MG63 (cell line): ENCODE results near the gene MIPOL1. TPM values are rescaled to one million over a fixed set of nuclear protein-coding genes. Genes with fewer than 3 reads are reported as not detected.
"Not testable (repeated sequence)": the region's sequence is repeated elsewhere in the genome, so short reads cannot be mapped to it uniquely, and the experiment has no call there.

Experiments used
- DNase-seq: peaks from one replicate; pipeline ENCODE4 v3.0.0-alpha.2; 2020
- H3K27me3 ChIP-seq: fragments of 250-450 bp; sonication (Bioruptor Pico); 2 replicates; pipeline ENCODE4 v1.5.1; 2020; ENCODE audit warnings: mild to moderate bottlenecking, moderate library complexity
- H3K36me3 ChIP-seq: fragments of 250-450 bp; sonication (Bioruptor Pico); 2 replicates; pipeline ENCODE4 v1.5.1; 2020; ENCODE audit warnings: mild to moderate bottlenecking, moderate library complexity
- H3K4me3 ChIP-seq: fragments of 250-450 bp; sonication (Bioruptor Pico); 2 replicates; pipeline ENCODE4 v1.5.1; 2020; ENCODE audit warnings: mild to moderate bottlenecking, moderate library complexity
- H3K9me3 ChIP-seq: fragments of 250-450 bp; sonication (Bioruptor Pico); 2 replicates; pipeline ENCODE4 v1.5.1; 2020; ENCODE audit warnings: mild to moderate bottlenecking, moderate library complexity
- total RNA-seq: library from RNA; depleted of rRNA; stranded (reverse); fragments of >200 nt; shearing (Covaris generic); gene quantifications from 2 replicates; pipeline ENCODE4 v1.2.3, GENCODE V29; 2014; ENCODE audit warnings: low replicate concordance

The MIPOL1 gene
- total RNA-seq, 1 experiment from 2014 or later, result 6.0 TPM

- DNase-seq, result no peak
- Histone ChIP-seq H3K9me3 (no peaks in the 10 kb centered on the region), H3K4me3 (no peak overlapping the region), H3K36me3 (0 out of 2 replicates have a peak, but pooled peaks cover 2% of the 10 kb centered on the region), H3K27me3 (no peaks in the 10 kb centered on the region)
These were observed 92.0 kb downstream of the MIPOL1 start for GRCh38 chr14:37289688-37290087.

- H3K36me3 ChIP-seq, H3K27me3 ChIP-seq, H3K9me3 ChIP-seq, H3K4me3 ChIP-seq, DNase-seq: not testable (repeated sequence)
These were observed 97.5 kb downstream of the MIPOL1 start for GRCh38 chr14:37295262-37295661.

DNA sequence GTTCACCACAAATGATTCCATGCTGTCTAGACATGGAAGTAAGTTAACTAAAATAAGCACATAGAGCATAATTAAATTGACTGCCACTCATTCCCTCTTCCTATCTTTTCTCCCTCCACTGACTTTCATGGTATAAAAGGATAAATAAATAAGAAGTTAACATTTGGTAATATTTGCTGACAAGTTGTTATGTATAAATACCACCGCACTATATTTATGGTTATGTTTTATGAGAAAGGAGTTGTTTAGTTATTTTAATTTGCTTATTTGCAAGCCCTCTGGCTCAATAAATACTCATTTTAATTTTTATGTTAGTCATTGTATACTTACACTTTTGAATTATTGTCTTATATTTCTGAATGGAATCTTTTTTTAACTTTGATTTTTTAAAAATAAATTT lies 113.5 kb downstream of the MIPOL1 start:
- H3K4me3 ChIP-seq, result no peak overlapping the region
- no peaks in the 10 kb centered on the region for H3K27me3 ChIP-seq
- no peaks in the 10 kb centered on the region for H3K36me3 ChIP-seq
- DNase-seq, result no peak
- H3K9me3 ChIP-seq, result no peaks in the 10 kb centered on the region

- no peaks in the 10 kb centered on the region for H3K9me3 ChIP-seq
- DNase-seq, result no peak
- H3K4me3 ChIP-seq, result no peak overlapping the region
- H3K36me3 ChIP-seq, result no peaks in the 10 kb centered on the region
- H3K27me3 ChIP-seq, result no peaks in the 10 kb centered on the region
These were observed 121.2 kb downstream of the MIPOL1 start for GRCh38 chr14:37318938-37319337.

DNA sequence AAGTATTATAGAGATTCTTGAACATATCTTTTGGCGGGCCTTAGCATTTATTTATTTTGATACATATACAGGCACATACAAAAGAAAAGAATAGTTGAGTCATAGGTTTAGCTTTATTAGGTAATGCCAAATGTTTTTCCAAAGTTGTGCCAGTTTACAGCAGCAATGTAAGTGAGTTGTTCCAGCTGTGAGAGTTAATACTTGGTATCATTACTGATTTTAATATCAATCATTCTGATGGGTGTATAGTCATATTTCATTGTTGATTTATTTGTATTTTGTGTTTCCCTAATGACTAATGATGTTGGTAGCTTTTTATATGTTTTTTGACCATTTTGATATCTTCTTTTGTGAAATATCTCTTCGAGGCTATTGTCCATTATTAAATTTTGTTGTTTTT lies 122.4 kb downstream of the MIPOL1 start:
- no peaks in the 10 kb centered on the region for H3K27me3 ChIP-seq
- no peaks in the 10 kb centered on the region for H3K36me3 ChIP-seq
- DNase-seq, result no peak
- H3K9me3 ChIP-seq, result no peaks in the 10 kb centered on the region
- H3K4me3 ChIP-seq, result no peak overlapping the region

GRCh38 chr14:37325332-37325731 lies 127.6 kb downstream of the MIPOL1 start:
- Histone ChIP-seq H3K4me3 (no peak overlapping the region), H3K36me3 (no peaks in the 10 kb centered on the region), H3K9me3 (no peaks in the 10 kb centered on the region), H3K27me3 (no peaks in the 10 kb centered on the region)
- DNase-seq, result no peak

- DNase-seq, result no peak
- no peaks in the 10 kb centered on the region for H3K27me3 ChIP-seq
- H3K4me3 ChIP-seq, result no peak overlapping the region
- H3K9me3 ChIP-seq, result peaks cover 2% of the 10 kb centered on the region; the same call in 1 of the 2 replicates
- H3K36me3 ChIP-seq, result no peaks in the 10 kb centered on the region
These were observed 128.7 kb downstream of the MIPOL1 start for GRCh38 chr14:37326434-37326833.

GRCh38 chr14:37327933-37328332 lies 130.2 kb downstream of the MIPOL1 start:
- not testable (repeated sequence) for H3K27me3 ChIP-seq, DNase-seq, H3K36me3 ChIP-seq, H3K9me3 ChIP-seq, H3K4me3 ChIP-seq

DNA sequence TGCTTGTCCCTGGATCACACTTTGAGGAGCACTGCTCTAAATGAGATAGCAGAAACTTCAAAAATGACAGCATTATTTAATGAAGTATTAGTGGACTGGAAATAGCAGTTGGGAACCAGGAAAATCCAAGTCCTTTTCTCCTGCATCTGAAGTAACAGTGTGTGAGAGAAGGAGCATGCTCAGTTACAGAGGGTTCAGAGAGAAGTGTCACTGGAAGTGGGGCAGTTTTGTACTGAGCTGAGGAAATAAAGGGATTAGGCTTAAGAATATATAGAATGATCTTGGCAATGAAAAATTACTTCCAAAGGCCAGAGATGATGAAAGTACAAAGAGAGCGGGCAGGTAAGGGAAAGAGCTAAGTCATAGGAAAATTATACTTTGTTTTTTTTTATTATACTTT lies 130.9 kb downstream of the MIPOL1 start:
- no peaks in the 10 kb centered on the region for H3K27me3 ChIP-seq
- no peak for DNase-seq
- peaks cover 2% of the 10 kb centered on the region; the same call in 1 of the 2 replicates for H3K9me3 ChIP-seq
- H3K4me3 ChIP-seq, result no peak overlapping the region
- no peaks in the 10 kb centered on the region for H3K36me3 ChIP-seq

DNA sequence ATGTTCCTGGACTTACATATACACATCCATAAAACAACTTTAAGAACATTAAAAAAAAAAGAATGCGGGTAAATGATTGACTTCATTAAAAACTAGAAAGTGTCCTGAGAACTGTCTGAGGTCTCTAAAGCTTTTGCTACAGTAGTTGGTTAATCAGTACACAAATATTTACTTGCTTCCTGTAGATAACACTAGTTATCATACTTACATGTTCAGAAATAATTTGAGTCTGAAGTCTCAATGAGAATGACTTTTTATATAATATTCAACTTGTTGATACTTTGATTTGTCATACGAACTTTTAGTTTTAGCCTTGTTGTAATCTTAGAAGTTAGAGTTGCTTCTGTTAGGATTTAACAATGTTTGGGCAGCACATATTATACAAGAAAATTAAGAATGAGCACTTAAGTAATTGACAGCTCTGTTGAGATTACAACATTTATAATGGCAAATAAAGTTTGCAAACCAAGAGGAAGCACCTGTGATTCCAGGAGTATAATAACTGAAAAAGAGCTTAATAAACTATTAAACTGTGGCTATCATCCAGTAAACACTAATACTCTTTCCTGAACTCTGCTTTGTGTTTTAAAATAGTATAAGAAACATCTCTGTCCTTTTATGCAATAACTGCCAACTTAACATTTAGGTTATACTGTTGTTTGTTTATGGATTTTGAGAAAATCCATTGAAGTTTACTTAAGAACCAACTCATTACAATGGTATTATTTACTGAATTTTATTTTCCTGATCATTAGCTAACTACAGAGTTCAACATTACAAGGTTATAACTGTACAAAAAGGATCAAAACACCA lies 131.7 kb downstream of the MIPOL1 start:
- Histone ChIP-seq H3K27me3 (no peaks in the 10 kb centered on the region), H3K9me3 (peaks cover 2% of the 10 kb centered on the region; the same call in 1 of the 2 replicates), H3K4me3 (no peak overlapping the region), H3K36me3 (no peaks in the 10 kb centered on the region)
- no peak for DNase-seq

DNA sequence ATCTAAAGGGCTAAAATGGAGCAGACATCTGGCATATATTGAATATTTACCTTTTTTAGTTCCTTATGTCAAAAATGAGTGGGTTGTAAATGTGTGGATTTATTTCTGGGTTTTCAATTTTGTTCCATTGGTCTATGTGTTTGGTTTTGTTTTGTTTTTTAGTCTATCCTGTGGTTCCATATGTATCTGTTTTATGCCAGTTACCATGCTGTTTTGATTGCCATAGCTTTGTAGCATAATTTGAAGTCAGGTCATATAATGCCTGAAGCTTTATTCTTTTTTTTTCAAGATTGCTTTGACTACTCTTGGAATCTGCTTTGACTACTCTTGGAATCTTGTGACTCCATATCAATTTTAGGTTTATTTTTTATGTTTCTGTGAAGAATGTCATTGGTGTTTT lies 133.2 kb downstream of the MIPOL1 start:
- no peak overlapping the region for H3K4me3 ChIP-seq
- no peaks in the 10 kb centered on the region for H3K36me3 ChIP-seq
- H3K9me3 ChIP-seq, result peaks cover 2% of the 10 kb centered on the region; the same call in 1 of the 2 replicates
- no peak for DNase-seq
- H3K27me3 ChIP-seq, result no peaks in the 10 kb centered on the region

DNA sequence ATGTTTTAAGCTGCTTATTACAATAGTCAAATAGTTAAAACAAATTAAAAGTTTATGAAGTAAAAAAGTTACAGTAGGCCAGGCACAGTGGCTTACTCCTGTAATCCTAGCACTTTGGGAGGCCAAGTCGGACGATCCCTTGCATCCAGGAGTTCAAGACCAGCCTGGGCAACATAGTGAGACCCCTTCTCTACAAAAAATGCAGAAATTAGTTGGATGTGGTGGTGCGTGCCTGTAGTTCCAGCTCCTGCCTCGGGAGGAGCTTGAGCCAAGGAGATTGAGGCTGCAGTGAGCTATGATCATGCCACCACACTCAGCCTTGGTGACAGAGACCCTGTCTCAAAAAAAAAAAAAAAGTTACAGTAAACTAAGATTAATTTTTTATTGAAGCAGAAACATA lies 142.6 kb downstream of the MIPOL1 start:
- Histone ChIP-seq H3K4me3 (no peak overlapping the region), H3K27me3 (no peaks in the 10 kb centered on the region), H3K9me3 (no peaks in the 10 kb centered on the region), H3K36me3 (no peaks in the 10 kb centered on the region)
- DNase-seq, result no peak

DNA sequence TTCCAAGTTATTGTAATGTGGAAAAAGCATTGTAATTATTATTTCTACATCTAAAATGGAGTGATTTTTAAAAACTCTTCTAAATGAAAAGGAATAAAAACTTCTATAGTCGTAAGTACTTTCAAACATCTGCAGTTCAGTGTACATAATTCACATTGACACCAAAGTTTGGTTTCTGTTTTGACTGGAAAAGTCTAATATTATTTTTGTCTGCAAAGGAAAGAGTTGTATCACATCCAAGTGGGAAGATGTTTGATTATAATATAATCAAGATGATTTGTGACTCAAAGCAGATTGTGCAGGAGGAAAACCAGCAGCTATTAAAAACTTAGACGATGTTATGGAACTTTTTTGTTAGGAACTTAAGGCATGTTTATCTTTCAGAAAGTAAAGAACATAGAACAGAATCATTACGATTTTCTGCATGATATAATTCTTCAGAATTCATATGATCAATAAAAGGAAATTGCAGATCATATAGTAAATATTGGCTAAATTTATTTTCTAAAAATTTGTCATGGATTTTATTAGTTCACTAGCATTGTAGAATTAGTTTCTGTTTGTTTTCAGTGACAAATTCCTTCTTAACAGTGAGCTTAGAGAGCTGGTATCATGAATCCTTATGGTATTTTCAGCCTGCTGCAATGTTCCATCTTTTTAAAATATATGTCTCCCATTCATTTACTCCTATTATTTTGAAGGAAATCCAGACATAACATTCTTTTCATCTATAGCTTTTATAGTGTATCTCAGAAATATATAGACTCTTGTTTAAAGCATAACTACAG lies 145.8 kb downstream of the MIPOL1 start:
- H3K9me3 ChIP-seq, result no peaks in the 10 kb centered on the region
- H3K36me3 ChIP-seq, result no peaks in the 10 kb centered on the region
- no peaks in the 10 kb centered on the region for H3K27me3 ChIP-seq
- no peak overlapping the region for H3K4me3 ChIP-seq
- DNase-seq, result no peak

- Histone ChIP-seq H3K36me3 (no peaks in the 10 kb centered on the region), H3K4me3 (no peak overlapping the region), H3K27me3 (no peaks in the 10 kb centered on the region), H3K9me3 (no peaks in the 10 kb centered on the region)
- DNase-seq, result no peak
These were observed 165.9 kb downstream of the MIPOL1 start for GRCh38 chr14:37363661-37364060.

DNA sequence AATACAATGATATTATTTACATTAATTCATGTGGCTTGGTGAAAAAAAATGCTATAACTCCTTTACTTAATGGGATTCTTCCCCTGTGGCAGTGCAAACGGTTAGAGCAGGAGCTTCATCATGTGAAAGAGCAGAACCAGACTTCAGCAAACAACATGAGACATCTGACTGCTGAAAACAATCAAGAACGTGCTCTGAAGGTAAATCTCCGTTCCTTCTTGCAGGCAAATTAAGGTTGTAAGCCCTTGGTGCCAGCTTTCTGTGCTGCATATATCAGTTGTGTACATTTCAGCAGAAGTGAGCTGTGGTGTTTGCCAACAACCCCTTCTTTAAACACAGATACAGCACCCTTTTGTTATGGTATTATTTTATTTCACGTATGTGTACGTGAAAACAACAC lies 171.7 kb downstream of the MIPOL1 start:
- H3K36me3 ChIP-seq, result no peaks in the 10 kb centered on the region
- H3K9me3 ChIP-seq, result no peaks in the 10 kb centered on the region
- no peak for DNase-seq
- no peaks in the 10 kb centered on the region for H3K27me3 ChIP-seq
- H3K4me3 ChIP-seq, result no peak overlapping the region

- Histone ChIP-seq H3K36me3 (no peaks in the 10 kb centered on the region), H3K9me3 (no peaks in the 10 kb centered on the region), H3K4me3 (no peak overlapping the region), H3K27me3 (no peaks in the 10 kb centered on the region)
- DNase-seq, result no peak
These were observed 177.8 kb downstream of the MIPOL1 start for GRCh38 chr14:37375566-37375965.

DNA sequence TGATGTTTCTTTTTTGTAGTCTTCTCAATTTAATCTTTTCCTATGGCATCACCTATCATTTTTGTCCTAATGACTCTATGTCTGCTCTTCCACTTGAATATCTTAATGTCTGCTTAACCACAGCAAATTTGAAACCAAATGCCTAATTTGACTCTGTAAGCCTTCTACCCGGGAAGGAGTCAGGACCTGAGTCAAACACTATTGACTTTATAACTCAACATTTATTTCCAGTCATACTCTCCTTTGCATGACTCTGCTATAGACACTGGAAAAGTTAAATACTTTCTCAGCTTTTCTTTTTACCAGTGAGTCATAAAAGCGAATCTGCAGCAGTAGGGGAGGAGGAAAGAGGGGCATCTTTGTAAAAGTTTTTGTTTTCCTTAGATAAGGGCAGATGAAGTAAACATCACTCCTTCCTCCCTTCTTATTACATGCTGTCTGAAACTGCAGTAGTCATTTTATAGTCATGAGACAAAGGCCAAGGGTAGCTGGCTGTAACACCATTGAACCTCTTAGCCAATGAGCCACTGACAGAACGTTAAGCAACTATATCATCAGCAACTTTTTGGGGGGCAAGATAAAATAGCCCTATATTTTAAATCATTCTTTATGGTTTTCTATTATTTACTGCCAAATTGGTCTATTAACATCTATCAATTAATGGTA lies 179.3 kb downstream of the MIPOL1 start:
- Histone ChIP-seq H3K4me3 (no peak overlapping the region), H3K9me3 (no peaks in the 10 kb centered on the region), H3K36me3 (no peaks in the 10 kb centered on the region), H3K27me3 (no peaks in the 10 kb centered on the region)
- no peak for DNase-seq
